ENCODE results near the gene AURKAIP1.

AURKAIP1 gene

GRCh38 chr1:1394116-1394515 is 19.1 kb upstream of the AURKAIP1 start:
- WGBS = 97% methylated on average over 7 of the region's 7 CpGs
- Histone ChIP-seq H3K9ac (ENCODE audit: low read length) (no peak overlapping the region), H3K4me2 (ENCODE audit: low read length, poor library complexity, severe bottlenecking) (no peak overlapping the region), H2BK12ac (ENCODE audit: low read length in 2 of 2) (no peak overlapping the region), H3K4me1 (ENCODE audit: control insufficient read depth, insufficient read depth, low read depth, low read length) (peaks cover 13% of the 10 kb centered on the region), H3K4me3 (ENCODE audit: insufficient read depth in 1 of 2, low read depth in 1 of 2, low read length in 2 of 2) (no peak overlapping the region), H3K23ac (ENCODE audit: low read length in 2 of 2) (no peak overlapping the region), H3K9me3 (ENCODE audit: control insufficient read depth, low read length) (no peaks in the 10 kb centered on the region), H2BK120ac (ENCODE audit: low read depth, low read length) (no peak overlapping the region), H2BK15ac (ENCODE audit: low read depth, poor library complexity, severe bottlenecking) (no peak overlapping the region), H3K4ac (ENCODE audit: low read depth in 1 of 2, low read length in 2 of 2) (no peak overlapping the region), H2BK5ac (ENCODE audit: low read depth, low read length, poor library complexity, severe bottlenecking) (no peak overlapping the region), H2AFZ (ENCODE audit: low read depth, low read length) (no peak overlapping the region), H3K14ac (ENCODE audit: low read length in 2 of 2) (no peak overlapping the region), H3K27me3 (ENCODE audit: control insufficient read depth in 1 of 2, insufficient read depth in 1 of 2, low read length in 2 of 2) (no peaks in the 10 kb centered on the region), H3K18ac (ENCODE audit: low read depth in 1 of 2, low read length in 2 of 2) (no peak overlapping the region), H3K79me1 (replicated peaks; ENCODE audit: low read length, poor library complexity, severe bottlenecking) (peaks cover 27% of the 10 kb centered on the region), H2AK5ac (ENCODE audit: low read length, severe bottlenecking) (no peak overlapping the region), H3K27ac (ENCODE audit: low read length, poor library complexity, severe bottlenecking) (no peak overlapping the region), H4K91ac (ENCODE audit: low read length) (no peak overlapping the region), H3K36me3 (ENCODE audit: control insufficient read depth in 1 of 2, insufficient read depth in 2 of 2, low read depth in 1 of 2, low read length in 2 of 2) (peaks cover 73 to 80% of the 10 kb centered on the region in 2 experiments), H4K8ac (ENCODE audit: low read length) (no peak overlapping the region)
- DNase-seq = no peak

GRCh38 chr1:1393428-1393827 is 18.4 kb upstream of the AURKAIP1 start:
- Histone ChIP-seq H3K27ac (ENCODE audit: low read length, poor library complexity, severe bottlenecking) (no peak overlapping the region), H3K9me3 (ENCODE audit: control insufficient read depth, low read length) (no peaks in the 10 kb centered on the region), H2AK5ac (ENCODE audit: low read length, severe bottlenecking) (no peak overlapping the region), H3K23ac (ENCODE audit: low read length in 2 of 2) (no peak overlapping the region), H2BK5ac (ENCODE audit: low read depth, low read length, poor library complexity, severe bottlenecking) (no peak overlapping the region), H3K36me3 (ENCODE audit: control insufficient read depth in 1 of 2, insufficient read depth in 2 of 2, low read depth in 1 of 2, low read length in 2 of 2) (peaks cover 79 to 87% of the 10 kb centered on the region in 2 experiments), H2AFZ (ENCODE audit: low read depth, low read length) (no peak overlapping the region), H3K18ac (ENCODE audit: low read depth in 1 of 2, low read length in 2 of 2) (no peak overlapping the region), H3K4me3 (ENCODE audit: insufficient read depth in 1 of 2, low read depth in 1 of 2, low read length in 2 of 2) (no peak overlapping the region), H4K8ac (ENCODE audit: low read length) (no peak overlapping the region), H4K91ac (ENCODE audit: low read length) (no peak overlapping the region), H3K4me1 (ENCODE audit: control insufficient read depth, insufficient read depth, low read depth, low read length) (peaks cover 13% of the 10 kb centered on the region), H2BK15ac (ENCODE audit: low read depth, poor library complexity, severe bottlenecking) (no peak overlapping the region), H3K4me2 (ENCODE audit: low read length, poor library complexity, severe bottlenecking) (no peak overlapping the region), H3K14ac (ENCODE audit: low read length in 2 of 2) (no peak overlapping the region), H3K9ac (ENCODE audit: low read length) (no peak overlapping the region), H2BK12ac (ENCODE audit: low read length in 2 of 2) (no peak overlapping the region), H3K79me1 (replicated peaks; ENCODE audit: low read length, poor library complexity, severe bottlenecking) (peaks cover 27% of the 10 kb centered on the region), H2BK120ac (ENCODE audit: low read depth, low read length) (no peak overlapping the region), H3K4ac (ENCODE audit: low read depth in 1 of 2, low read length in 2 of 2) (peak overlapping the region in 1 of 2 experiments; percentile 13), H3K27me3 (ENCODE audit: control insufficient read depth in 1 of 2, insufficient read depth in 1 of 2, low read length in 2 of 2) (no peaks in the 10 kb centered on the region)
- WGBS = 97% methylated on average over 11 of the region's 11 CpGs
- no peak for DNase-seq

- no peak overlapping the region for H2AFZ ChIP-seq (ENCODE audit: low read depth, low read length)
- H4K91ac ChIP-seq (ENCODE audit: low read length) = no peak overlapping the region
- peaks cover 28% of the 10 kb centered on the region for H3K79me1 ChIP-seq (replicated peaks; ENCODE audit: low read length, poor library complexity, severe bottlenecking)
- no peak overlapping the region for H2BK5ac ChIP-seq (ENCODE audit: low read depth, low read length, poor library complexity, severe bottlenecking)
- 100% methylated on average over 4 of the region's 4 CpGs for whole genome bisulfite sequencing
- no peak overlapping the region for H3K9ac ChIP-seq (ENCODE audit: low read length)
- H2BK15ac ChIP-seq (ENCODE audit: low read depth, poor library complexity, severe bottlenecking) = no peak overlapping the region
- no peak overlapping the region for H3K4ac ChIP-seq (ENCODE audit: low read depth in 1 of 2, low read length in 2 of 2)
- no peak overlapping the region for H2BK12ac ChIP-seq (ENCODE audit: low read length in 2 of 2)
- no peak overlapping the region for H3K27ac ChIP-seq (ENCODE audit: low read length, poor library complexity, severe bottlenecking)
- no peak overlapping the region for H3K14ac ChIP-seq (ENCODE audit: low read length in 2 of 2)
- H2AK5ac ChIP-seq (ENCODE audit: low read length, severe bottlenecking) = no peak overlapping the region
- no peak overlapping the region for H3K4me2 ChIP-seq (ENCODE audit: low read length, poor library complexity, severe bottlenecking)
- peaks cover 12% of the 10 kb centered on the region for H3K4me1 ChIP-seq (ENCODE audit: control insufficient read depth, insufficient read depth, low read depth, low read length)
- H3K9me3 ChIP-seq (ENCODE audit: control insufficient read depth, low read length) = no peaks in the 10 kb centered on the region
- no peak overlapping the region for H3K18ac ChIP-seq (ENCODE audit: low read depth in 1 of 2, low read length in 2 of 2)
- H3K36me3 ChIP-seq (ENCODE audit: control insufficient read depth in 1 of 2, insufficient read depth in 2 of 2, low read depth in 1 of 2, low read length in 2 of 2) = peaks cover 84 to 91% of the 10 kb centered on the region in 2 experiments
- no peak for DNase-seq
- H2BK120ac ChIP-seq (ENCODE audit: low read depth, low read length) = no peak overlapping the region
- no peak overlapping the region for H4K8ac ChIP-seq (ENCODE audit: low read length)
- H3K23ac ChIP-seq (ENCODE audit: low read length in 2 of 2) = no peak overlapping the region
- H3K4me3 ChIP-seq (ENCODE audit: insufficient read depth in 1 of 2, low read depth in 1 of 2, low read length in 2 of 2) = no peak overlapping the region
- no peaks in the 10 kb centered on the region for H3K27me3 ChIP-seq (ENCODE audit: control insufficient read depth in 1 of 2, insufficient read depth in 1 of 2, low read length in 2 of 2)
Measured at GRCh38 chr1:1393014-1393413, 18.0 kb upstream of the AURKAIP1 start.

GRCh38 chr1:1391225-1391624 is 16.2 kb upstream of the AURKAIP1 start:
- no peak overlapping the region for H2AFZ ChIP-seq (ENCODE audit: low read depth, low read length)
- no peak overlapping the region for H3K4me3 ChIP-seq (ENCODE audit: insufficient read depth in 1 of 2, low read depth in 1 of 2, low read length in 2 of 2)
- H3K18ac ChIP-seq (ENCODE audit: low read depth in 1 of 2, low read length in 2 of 2) = no peak overlapping the region
- no peak overlapping the region for H3K4ac ChIP-seq (ENCODE audit: low read depth in 1 of 2, low read length in 2 of 2)
- peaks cover 3% of the 10 kb centered on the region for H3K4me1 ChIP-seq (ENCODE audit: control insufficient read depth, insufficient read depth, low read depth, low read length)
- H3K27me3 ChIP-seq (ENCODE audit: control insufficient read depth in 1 of 2, insufficient read depth in 1 of 2, low read length in 2 of 2) = no peaks in the 10 kb centered on the region
- H3K79me1 ChIP-seq (replicated peaks; ENCODE audit: low read length, poor library complexity, severe bottlenecking) = peaks cover 40% of the 10 kb centered on the region
- no peak overlapping the region for H3K9ac ChIP-seq (ENCODE audit: low read length)
- H3K36me3 ChIP-seq (ENCODE audit: control insufficient read depth in 1 of 2, insufficient read depth in 2 of 2, low read depth in 1 of 2, low read length in 2 of 2) = peaks cover 86 to 96% of the 10 kb centered on the region in 2 experiments
- no peak overlapping the region for H3K23ac ChIP-seq (ENCODE audit: low read length in 2 of 2)
- no peaks in the 10 kb centered on the region for H3K9me3 ChIP-seq (ENCODE audit: control insufficient read depth, low read length)
- no peak overlapping the region for H3K14ac ChIP-seq (ENCODE audit: low read length in 2 of 2)
- H2AK5ac ChIP-seq (ENCODE audit: low read length, severe bottlenecking) = no peak overlapping the region
- H2BK5ac ChIP-seq (ENCODE audit: low read depth, low read length, poor library complexity, severe bottlenecking) = no peak overlapping the region
- H4K91ac ChIP-seq (ENCODE audit: low read length) = no peak overlapping the region
- H2BK15ac ChIP-seq (ENCODE audit: low read depth, poor library complexity, severe bottlenecking) = no peak overlapping the region
- no peak overlapping the region for H4K8ac ChIP-seq (ENCODE audit: low read length)
- no peak overlapping the region for H3K27ac ChIP-seq (ENCODE audit: low read length, poor library complexity, severe bottlenecking)
- no peak overlapping the region for H2BK120ac ChIP-seq (ENCODE audit: low read depth, low read length)
- WGBS = 97% methylated on average over 12 of the region's 12 CpGs
- no peak overlapping the region for H3K4me2 ChIP-seq (ENCODE audit: low read length, poor library complexity, severe bottlenecking)
- no peak overlapping the region for H2BK12ac ChIP-seq (ENCODE audit: low read length in 2 of 2)
- no peak for DNase-seq

Data from mesenchymal stem cell (in vitro differentiated cells and primary cell).